NCI-H446 treated with DMSO at 0.1 percent for 48 hours (cell line): ENCODE data around the gene MRPL22.
"Not testable (repeated sequence)": the region's sequence is repeated elsewhere in the genome, so short reads cannot be mapped to it uniquely, and the experiment has no call there.

ENCODE experiments used
- DNase-seq: peaks from one replicate; lab custom pipeline; 2025; lab: John Stamatoyannopoulos, UW

Gene MRPL22

GRCh38 chr5:154940772-154941620, at the start of gene MRPL22:
TSS of gene MRPL22 (plus strand) at chr5:154941073. CDS start at chr5:154941111, 38 bp downstream.
- DNase-seq: peak; percentile 79

GRCh38 chr5:154892369-154892771, 48.5 kb upstream of the MRPL22 start:
- no peak for DNase-seq

DNA sequence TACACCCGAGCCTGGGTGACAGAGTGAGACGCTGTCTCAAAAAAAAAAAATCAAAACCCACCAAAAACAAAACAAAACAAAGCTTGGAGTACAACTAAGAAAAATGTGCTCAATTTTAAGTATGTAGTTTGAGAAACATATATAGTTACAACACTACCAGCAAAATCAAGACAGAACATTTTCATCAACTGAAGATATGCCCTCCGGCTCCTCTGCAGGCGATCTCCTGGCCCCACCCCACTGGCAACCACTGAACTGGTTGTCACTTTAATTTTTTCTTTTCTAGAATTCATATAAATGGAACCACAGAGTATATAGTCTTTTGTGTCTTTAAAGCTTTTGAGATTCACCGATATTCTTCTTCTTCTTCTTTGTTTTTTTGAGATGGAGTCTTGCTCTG, 47.5 kb upstream of the MRPL22 start:
- DNase-seq: no peak

GRCh38 chr5:154895606-154896561, 45.0 kb upstream of the MRPL22 start:
- no peak for DNase-seq

- no peak for DNase-seq
These were observed 44.2 kb upstream of the MRPL22 start for GRCh38 chr5:154896562-154897165.

GRCh38 chr5:154898210-154898609, 42.7 kb upstream of the MRPL22 start:
- no peak for DNase-seq

DNA sequence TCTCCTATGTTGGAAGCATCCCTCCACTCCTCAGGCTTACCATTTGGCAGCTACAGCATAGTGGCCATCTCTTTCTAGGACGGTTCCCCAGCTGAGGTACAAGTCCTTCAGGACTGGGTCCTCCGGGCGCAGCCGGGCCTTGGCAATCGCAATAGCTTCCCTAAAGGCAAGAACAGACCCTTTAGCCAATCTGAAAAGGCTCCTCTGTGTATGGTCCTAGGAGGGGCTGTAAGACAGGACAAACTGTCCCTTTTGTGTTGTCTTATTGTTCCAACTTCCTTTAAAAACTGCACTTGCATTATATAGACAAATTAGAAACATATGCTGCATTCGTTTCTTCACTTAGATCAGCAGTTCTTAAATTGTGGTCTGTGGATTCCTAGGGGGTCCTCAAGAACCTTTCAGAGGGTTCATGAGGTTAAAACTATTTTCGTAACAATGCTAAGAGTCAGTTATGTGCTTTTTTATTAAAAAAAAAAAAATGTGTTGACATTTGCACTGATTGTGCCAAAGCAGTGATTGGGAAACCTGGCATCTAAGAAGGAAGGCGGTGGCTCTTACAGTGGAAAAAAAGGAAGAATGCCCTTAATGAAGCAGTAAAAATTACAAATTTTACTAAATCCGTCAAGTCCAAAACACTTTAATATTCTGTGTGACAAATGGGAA, 41.6 kb upstream of the MRPL22 start:
- no peak for DNase-seq

- no peak for DNase-seq
These were observed 40.8 kb upstream of the MRPL22 start for GRCh38 chr5:154900066-154900465.

- DNase-seq: no peak
These were observed 39.6 kb upstream of the MRPL22 start for GRCh38 chr5:154901276-154901675.

- DNase-seq: no peak
These were observed 39.0 kb upstream of the MRPL22 start for GRCh38 chr5:154901913-154902312.

DNA sequence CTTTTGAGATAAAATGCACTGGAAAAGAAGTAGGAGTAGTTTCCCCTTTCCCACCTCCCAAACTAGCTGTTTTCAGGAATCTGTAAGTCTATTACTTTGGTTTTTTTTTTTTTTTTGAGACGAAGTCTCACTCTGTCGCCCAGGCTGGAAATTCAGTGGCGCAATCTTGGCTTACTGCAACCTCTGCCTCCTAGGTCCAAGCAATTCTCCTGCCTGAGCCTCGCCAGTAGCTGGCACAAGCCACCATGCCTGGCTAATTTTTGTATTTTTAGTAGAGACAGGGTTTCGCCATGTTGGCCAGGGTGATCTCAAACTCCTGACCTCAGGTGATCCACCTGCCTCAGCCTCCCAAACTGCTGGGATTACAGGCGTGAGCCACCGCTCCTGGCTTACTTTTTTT, 35.3 kb upstream of the MRPL22 start:
- not testable (repeated sequence) for DNase-seq

- DNase-seq: no peak
These were observed 24.0 kb upstream of the MRPL22 start for GRCh38 chr5:154916874-154917273.

DNA sequence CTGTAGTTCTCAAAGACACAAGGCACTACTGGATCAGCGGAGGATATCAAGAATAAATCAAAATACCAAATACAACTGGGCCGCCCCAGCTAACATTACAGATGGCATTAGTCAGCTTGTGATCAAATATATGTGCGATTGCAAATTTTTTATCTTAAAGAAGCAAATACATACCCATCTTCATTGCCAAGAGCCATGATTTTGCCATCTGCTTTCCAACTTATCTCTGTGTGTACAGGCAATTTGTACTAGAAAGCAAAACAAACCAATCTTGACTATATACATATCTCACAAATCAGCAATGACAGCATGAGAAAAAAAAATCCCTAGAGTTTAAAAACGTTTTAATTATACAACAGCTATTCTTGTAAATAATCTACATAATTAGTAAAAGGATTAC, 23.1 kb upstream of the MRPL22 start:
- DNase-seq: no peak

DNA sequence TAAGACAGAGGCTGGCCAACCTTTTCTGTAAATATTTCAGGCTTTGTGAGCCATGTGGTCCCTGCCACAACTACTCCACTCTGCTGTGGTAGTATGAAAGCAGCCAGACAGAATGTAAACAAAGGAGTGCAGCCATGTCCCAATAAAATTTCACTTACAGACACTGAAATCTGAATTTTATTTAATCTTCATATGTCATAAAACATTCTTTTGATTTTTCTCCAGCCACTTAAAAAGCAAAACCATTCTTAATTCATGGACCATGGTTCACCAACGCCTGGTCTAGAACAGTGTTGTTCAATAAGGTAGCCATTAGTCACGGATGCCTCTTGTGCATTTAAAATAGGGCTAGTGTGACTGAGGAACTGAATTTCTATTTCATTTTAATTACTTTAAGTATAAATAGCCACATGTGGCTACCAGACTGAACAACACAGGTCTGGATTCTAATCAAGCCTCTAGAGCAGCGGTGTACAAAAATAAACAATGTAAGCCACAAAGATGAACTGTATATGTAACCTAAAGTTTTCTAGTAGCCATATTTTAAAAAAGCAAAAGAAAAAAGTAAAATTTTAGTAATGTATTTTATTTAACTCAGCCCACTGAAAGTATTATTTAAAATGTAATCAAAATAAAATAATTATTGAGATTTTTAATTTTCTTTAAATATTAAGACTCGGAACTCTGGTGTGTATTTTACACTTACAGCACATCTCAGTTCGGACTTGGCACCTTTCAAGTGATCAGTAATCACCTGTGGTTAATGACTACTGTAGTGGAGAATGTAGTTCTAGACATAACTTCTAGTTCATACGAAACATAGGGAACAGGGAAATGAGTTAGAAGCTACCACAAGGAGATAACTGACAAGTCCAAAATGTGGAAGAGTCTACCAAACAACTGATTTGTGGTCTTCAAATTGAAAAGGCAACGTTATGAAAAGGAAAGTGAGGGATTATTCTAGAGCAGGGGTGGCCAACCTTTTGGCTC, 17.1 kb upstream of the MRPL22 start:
- DNase-seq: no peak

DNA sequence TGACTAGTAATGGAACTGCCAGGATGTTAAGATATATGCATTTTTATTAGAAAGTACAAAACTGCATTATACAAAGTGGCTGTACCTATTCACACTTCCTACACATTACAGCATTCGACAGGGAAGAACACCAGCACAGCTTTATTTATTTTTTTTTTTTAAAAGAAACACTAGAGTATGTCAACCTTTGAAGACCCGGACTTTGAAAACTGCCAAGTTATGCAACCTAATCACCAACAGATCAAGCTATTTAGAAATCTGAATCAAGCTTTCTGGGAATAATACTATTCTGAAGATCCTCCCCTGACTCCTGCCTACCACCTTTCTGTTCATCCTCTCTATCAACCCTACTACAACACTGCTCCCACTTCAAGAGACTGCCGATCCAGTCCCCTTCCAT, 7.3 kb upstream of the MRPL22 start:
- no peak for DNase-seq

DNA sequence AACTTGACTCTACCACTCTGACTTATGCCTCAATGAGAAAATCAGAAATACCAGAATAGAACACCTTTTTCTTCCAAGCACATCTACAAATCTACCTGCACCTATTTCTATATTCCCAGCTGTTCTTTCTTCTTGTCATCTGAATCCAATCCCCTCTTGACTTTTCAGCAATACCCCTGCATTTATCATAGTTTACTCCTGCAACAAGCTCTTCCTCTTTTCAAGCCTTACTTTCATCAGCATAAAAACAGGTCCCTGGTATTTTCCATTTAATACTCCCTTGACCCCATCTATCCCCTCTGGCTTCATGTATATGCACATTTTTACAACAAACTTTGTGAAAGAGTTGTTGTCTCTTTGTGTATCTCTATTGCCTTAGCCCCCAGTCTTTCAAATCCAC, 6.0 kb upstream of the MRPL22 start:
- no peak for DNase-seq

GRCh38 chr5:154937186-154937717, 3.6 kb upstream of the MRPL22 start:
- no peak for DNase-seq

GRCh38 chr5:154937718-154938466, 3.0 kb upstream of the MRPL22 start, which contains the start of gene GEMIN5:
TSS of gene GEMIN5 (minus strand) at chr5:154938211. CDS start at chr5:154938133, 78 bp downstream.
- DNase-seq: peak; percentile 50

DNA sequence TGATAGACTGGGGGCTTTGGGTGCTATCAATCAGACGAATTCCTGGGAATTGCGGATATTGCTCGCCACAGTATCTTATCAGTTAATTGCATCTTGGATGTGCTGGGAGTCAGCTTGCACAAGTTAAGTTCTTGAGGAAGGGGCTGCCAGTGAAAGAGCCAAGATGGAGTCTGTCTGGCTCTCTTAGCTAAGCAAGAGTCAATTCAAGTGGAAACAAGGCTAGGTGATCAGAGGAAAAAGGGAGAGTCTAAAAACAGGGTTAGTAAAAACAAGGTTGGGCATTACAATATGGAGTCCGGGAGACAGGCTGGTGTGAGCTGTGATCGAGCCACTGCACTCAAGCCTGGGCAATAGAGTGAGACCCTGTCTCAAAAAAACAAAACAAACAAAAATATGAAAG, 1.5 kb upstream of the MRPL22 start:
- DNase-seq: not testable (repeated sequence)
